ENCODE results near the gene NOS3.

The NOS3 gene

GRCh38 chr7:150990416-150991186, at the start of gene NOS3:
Gene NOS3 (plus strand): TSS chr7:150991017. CDS start chr7:150993804, 2,787 bp downstream.
- no peak for DNase-seq

- DNase-seq, result no peak
These were observed 49.3 kb upstream of the NOS3 start for GRCh38 chr7:150941351-150942000.

- peak; percentile 70 for DNase-seq
These were observed 48.7 kb upstream of the NOS3 start for GRCh38 chr7:150942001-150942590.

GRCh38 chr7:150942591-150943452, 48.0 kb upstream of the NOS3 start:
- no peak for DNase-seq

- no peak for DNase-seq
These were observed 47.4 kb upstream of the NOS3 start for GRCh38 chr7:150943453-150943814.

GRCh38 chr7:150944066-150945042, 46.5 kb upstream of the NOS3 start:
- DNase-seq, result no peak

- DNase-seq, result no peak
These were observed 45.5 kb upstream of the NOS3 start for GRCh38 chr7:150945171-150945852.

GRCh38 chr7:150945853-150946420, 44.9 kb upstream of the NOS3 start:
- DNase-seq, result no peak

- DNase-seq, result no peak
These were observed 44.2 kb upstream of the NOS3 start for GRCh38 chr7:150946421-150947240.

GRCh38 chr7:150947241-150947745, 43.5 kb upstream of the NOS3 start:
- DNase-seq, result no peak

GRCh38 chr7:150947761-150948651, 42.8 kb upstream of the NOS3 start:
- DNase-seq, result no peak

- no peak for DNase-seq
These were observed 42.0 kb upstream of the NOS3 start for GRCh38 chr7:150948791-150949251.

GRCh38 chr7:150949564-150949963, 41.3 kb upstream of the NOS3 start:
- DNase-seq, result no peak

GRCh38 chr7:150949971-150950491, 40.8 kb upstream of the NOS3 start:
- no peak for DNase-seq

GRCh38 chr7:150950496-150951180, 40.2 kb upstream of the NOS3 start:
- DNase-seq, result no peak

- no peak for DNase-seq
These were observed 39.7 kb upstream of the NOS3 start for GRCh38 chr7:150951181-150951520.

GRCh38 chr7:150951521-150951920, 39.3 kb upstream of the NOS3 start:
- no peak for DNase-seq
